ENCODE measurements around the gene C1QTNF3. TPM values are rescaled to one million over a fixed set of nuclear protein-coding genes. Genes with fewer than 3 reads are reported as not detected.

C1QTNF3 gene
- total RNA-seq, 4 donors from 2014 or later = 0.53 to 5.1 (median 1.6) TPM

- no peak for DNase-seq
- TF ChIP-seq POLR2A (IDR thresholded peaks at IDR 0.05) (no peak), CTCF (IDR thresholded peaks at IDR 0.05) (no peak)
- no peak overlapping the region for H3K4me3 ChIP-seq
- H3K36me3 ChIP-seq = no peaks in the 10 kb centered on the region
- no peaks in the 10 kb centered on the region for H3K9me3 ChIP-seq
- 85 to 100% methylated on average over 1 of the region's 1 CpG for WGBS, 2 donors
- intact Hi-C loops (cut with DNase I) = no loop called here
- peaks cover 0 to 9% (median 0%) of the 10 kb centered on the region in 3 donors for H3K4me1 ChIP-seq
- no peaks in the 10 kb centered on the region for H3K27me3 ChIP-seq
- H3K27ac ChIP-seq = no peak overlapping the region
Observed at GRCh38 chr5:33978306-33978705, 64.7 kb downstream of the C1QTNF3 start.

- no peak overlapping the region for H3K4me3 ChIP-seq
- intact Hi-C loops (cut with DNase I) = no loop called here
- no peaks in the 10 kb centered on the region for H3K36me3 ChIP-seq
- DNase-seq = no peak
- no peak for TF ChIP-seq POLR2A (IDR thresholded peaks at IDR 0.05)
- no peak for TF ChIP-seq CTCF (IDR thresholded peaks at IDR 0.05)
- H3K27me3 ChIP-seq = no peaks in the 10 kb centered on the region
- WGBS, 2 donors = 69 to 85% methylated on average over 1 of the region's 1 CpG
- H3K4me1 ChIP-seq = peaks cover 0 to 5% (median 0%) of the 10 kb centered on the region in 3 donors
- no peaks in the 10 kb centered on the region for H3K9me3 ChIP-seq
- no peak overlapping the region for H3K27ac ChIP-seq
Observed at GRCh38 chr5:33976307-33976706, 66.7 kb downstream of the C1QTNF3 start.

- H3K27me3 ChIP-seq = no peaks in the 10 kb centered on the region
- no peaks in the 10 kb centered on the region for H3K9me3 ChIP-seq
- no peaks in the 10 kb centered on the region for H3K36me3 ChIP-seq
- TF ChIP-seq CTCF (IDR thresholded peaks at IDR 0.05) (no peak), POLR2A (IDR thresholded peaks at IDR 0.05) (no peak)
- H3K27ac ChIP-seq = no peak overlapping the region
- 16 to 30% methylated on average over 5 of the region's 5 CpGs for WGBS, 2 donors
- intact Hi-C loops (cut with DNase I) = no loop called here
- DNase-seq = no peak
- H3K4me1 ChIP-seq = peaks cover 0 to 5% (median 0%) of the 10 kb centered on the region in 3 donors
- H3K4me3 ChIP-seq = no peak overlapping the region
Observed at GRCh38 chr5:33975852-33976251, 67.2 kb downstream of the C1QTNF3 start.

GRCh38 chr5:33973271-33973670 lies 69.7 kb downstream of the C1QTNF3 start:
- WGBS, 2 donors = 44 to 58% methylated on average over 2 of the region's 2 CpGs

GRCh38 chr5:33969572-33970452 lies 73.2 kb downstream of the C1QTNF3 start:
- Histone ChIP-seq H3K27ac (no peak overlapping the region), H3K27me3 (no peaks in the 10 kb centered on the region), H3K4me3 (no peak overlapping the region), H3K4me1 (peaks cover 0 to 11% (median 0%) of the 10 kb centered on the region in 3 donors), H3K9me3 (no peaks in the 10 kb centered on the region), H3K36me3 (no peaks in the 10 kb centered on the region)
- no peak for DNase-seq
- WGBS, 2 donors = 47 to 59% methylated on average over 8 to 9 of the region's 10 CpGs
- intact Hi-C loops (cut with DNase I) = no loop called here
- TF ChIP-seq POLR2A (IDR thresholded peaks at IDR 0.05) (no peak), CTCF (IDR thresholded peaks at IDR 0.05) (peak in 5 of 6 experiments; percentile 31 to 59 (median 46))

More at GRCh38 chr5:33973271-33973670, 69.7 kb downstream of the C1QTNF3 start:
- Histone ChIP-seq H3K4me1 (peaks cover 0 to 11% (median 0%) of the 10 kb centered on the region in 3 donors), H3K27ac (no peak overlapping the region), H3K27me3 (no peaks in the 10 kb centered on the region), H3K9me3 (no peaks in the 10 kb centered on the region), H3K36me3 (no peaks in the 10 kb centered on the region), H3K4me3 (no peak overlapping the region)
- intact Hi-C loops (cut with DNase I) = no loop called here
- no peak for TF ChIP-seq POLR2A (IDR thresholded peaks at IDR 0.05)
- DNase-seq = no peak

Measured in esophagus squamous epithelium (tissue), 5 donors.